GM18951 (cell line): ENCODE data around the gene TTYH2.

ENCODE experiments used
- POLR2A ChIP-seq: IDR thresholded peaks from 4 replicates; pipeline ENCODE4 v1.6.1; 2011; ENCODE audit warnings: mild to moderate bottlenecking; ENCODE audit not compliant: insufficient read length, insufficient read depth; ENCODE audit errors: extremely low read depth
- in situ Hi-C: fragments of 300-500 bp; cut with MboI; formaldehyde crosslinking; loops from one replicate; pipeline ENCODE4 v1.12.0; 2022; ENCODE audit warnings: low sequenced_read_pairs, mixed read lengths, inconsistent platforms; ENCODE audit not compliant: unreplicated experiment

The TTYH2 gene

DNA sequence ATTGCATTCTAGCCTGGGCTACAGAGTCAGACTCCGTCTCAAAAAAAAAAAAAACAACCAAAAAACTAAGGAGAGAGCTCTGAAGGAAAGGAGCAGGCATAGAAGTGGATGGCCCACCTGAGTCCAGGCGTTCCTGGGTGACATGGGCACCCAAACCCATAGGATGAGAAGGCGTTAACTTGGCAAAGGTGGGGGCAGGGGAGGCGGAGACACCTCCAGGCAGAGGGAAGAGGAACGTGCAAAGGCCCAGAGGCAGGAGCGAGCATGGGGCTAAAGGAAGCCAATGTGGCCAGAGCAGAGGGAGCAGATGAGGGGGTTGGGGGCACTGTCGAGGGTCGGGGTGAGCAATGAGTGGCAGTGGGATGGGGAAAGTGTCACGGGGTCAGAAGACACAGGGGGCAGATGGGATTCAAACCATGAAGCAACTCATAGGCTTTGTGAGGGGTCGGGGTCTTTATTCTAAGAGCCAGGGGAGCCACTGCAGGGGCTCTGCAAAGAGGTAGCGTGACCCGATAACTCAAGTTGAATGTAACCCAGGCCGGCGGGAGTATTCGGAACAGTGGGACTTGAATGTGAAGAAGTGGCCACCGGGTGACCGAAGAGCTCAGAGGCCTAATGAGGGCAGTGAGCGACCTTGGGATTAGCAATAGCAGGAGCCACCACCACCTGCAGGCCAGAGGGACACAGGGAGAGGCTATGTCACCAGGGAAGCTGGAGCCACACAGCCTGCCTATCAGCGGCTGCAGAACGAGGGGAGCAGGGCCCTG is 11.8 kb downstream of the TTYH2 start:
- no peak for TF ChIP-seq POLR2A
- in situ Hi-C loops: no loop called here

DNA sequence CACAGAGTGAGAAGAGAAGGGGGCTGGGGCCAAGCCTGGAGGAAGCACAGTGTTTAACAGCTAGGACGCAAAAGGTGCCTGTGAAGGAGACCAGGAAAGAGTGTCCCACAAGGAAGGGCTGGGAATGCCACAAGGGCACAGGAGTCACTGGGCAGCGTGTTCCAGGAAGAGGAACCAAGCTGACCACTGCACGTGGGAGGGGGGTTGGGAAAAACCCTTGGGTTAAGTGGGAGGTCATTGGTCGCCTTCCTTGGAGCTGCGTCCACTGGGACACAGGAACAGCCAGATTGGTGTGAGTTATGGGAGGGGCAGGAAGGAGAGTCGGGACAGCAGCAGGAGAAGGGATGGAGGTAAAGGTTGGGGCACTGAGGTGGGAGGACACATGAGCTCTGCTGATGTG is 12.9 kb downstream of the TTYH2 start:
- TF ChIP-seq POLR2A: no peak
- in situ Hi-C loops: no loop called here

DNA sequence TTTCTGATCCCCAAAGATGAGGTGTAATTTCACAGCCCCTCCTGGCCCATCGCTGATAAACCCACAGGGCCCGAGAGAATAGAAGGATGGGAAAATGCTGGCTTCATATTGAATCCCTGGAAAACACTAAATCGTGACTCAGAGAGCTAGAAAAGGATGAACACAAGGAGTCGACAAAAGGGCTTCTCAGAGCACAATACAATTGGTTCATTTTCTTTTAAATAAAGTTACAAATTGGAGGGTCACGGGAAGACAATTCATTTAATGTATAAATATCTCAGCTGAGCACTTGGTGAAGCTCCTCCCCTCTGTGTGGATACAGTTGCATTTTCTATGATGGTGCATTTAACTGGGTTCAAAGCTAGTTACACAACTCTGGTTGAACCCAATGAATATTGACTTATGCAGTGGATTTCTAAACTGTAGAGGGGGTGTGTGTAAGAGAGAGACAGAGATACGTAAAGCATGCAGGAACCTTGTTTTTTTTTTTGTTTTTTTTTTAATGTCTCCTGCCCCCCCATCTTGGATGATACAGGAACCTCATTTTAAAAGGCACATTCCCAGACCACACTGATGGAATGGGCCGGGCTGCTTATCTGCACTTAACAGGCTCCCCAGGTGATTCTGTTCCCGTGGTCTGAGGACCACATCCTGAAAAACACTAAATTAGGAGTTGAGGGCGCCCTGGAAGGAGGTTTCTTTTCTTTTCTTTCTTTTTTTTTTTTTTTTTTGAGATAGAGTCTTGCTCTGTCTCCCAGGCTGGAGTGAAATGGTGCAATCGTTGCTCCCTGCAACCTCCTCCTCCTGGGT is 14.1 kb downstream of the TTYH2 start:
- TF ChIP-seq POLR2A: no peak
- in situ Hi-C loops: no loop called here

DNA sequence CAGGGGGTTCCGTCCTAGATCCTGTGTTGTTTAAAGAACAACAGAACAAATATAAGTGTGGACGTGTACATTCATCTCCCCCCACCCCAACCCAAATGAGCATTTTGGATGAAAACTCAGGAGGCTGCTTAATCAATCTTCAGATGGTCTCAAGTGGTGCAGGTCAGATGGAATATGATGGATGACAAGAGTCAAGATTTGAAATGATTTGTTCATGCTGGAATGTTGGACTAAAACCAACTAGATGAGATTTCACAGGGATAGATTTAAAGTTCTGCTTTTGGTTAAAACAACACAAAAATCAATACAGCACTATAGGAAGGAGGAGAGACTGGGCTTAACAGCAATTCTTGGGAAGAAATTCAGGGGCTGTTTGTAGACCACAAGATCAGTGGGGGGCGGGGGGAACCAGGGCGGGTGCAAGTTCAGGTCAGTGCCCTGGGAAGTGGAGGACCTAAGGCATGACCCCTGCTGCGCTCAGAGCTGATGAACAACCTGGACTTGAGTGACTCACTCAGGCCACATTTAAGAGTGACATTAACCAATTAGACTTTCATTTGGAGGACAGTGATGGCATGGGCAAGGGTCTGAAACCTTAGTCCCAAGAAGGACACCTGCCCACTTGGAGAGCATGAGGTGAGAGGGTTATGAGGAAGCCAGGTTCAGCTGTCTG is 15.1 kb downstream of the TTYH2 start:
- in situ Hi-C loops: no loop called here
- TF ChIP-seq POLR2A: no peak

DNA sequence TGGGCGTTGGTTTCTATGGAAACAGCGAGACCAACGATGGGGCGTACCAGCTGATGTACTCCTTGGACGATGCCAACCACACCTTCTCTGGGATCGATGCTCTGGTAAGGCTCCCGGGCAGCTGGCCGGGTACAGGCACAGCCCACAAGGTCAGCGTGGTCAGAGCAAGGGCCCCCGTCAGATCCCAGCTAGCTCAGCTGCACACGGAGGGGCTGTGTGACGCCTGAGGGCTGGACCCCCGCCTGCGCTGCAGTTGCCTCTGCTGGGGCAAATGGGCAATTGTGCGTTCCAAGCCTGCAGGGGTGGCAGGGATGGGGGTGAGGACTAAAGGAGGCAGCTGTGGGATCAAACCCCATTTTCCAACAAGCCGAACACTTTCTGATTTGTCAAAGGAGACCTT is 17.5 kb downstream of the TTYH2 start:
- TF ChIP-seq POLR2A: no peak
- in situ Hi-C loops: no loop called here

DNA sequence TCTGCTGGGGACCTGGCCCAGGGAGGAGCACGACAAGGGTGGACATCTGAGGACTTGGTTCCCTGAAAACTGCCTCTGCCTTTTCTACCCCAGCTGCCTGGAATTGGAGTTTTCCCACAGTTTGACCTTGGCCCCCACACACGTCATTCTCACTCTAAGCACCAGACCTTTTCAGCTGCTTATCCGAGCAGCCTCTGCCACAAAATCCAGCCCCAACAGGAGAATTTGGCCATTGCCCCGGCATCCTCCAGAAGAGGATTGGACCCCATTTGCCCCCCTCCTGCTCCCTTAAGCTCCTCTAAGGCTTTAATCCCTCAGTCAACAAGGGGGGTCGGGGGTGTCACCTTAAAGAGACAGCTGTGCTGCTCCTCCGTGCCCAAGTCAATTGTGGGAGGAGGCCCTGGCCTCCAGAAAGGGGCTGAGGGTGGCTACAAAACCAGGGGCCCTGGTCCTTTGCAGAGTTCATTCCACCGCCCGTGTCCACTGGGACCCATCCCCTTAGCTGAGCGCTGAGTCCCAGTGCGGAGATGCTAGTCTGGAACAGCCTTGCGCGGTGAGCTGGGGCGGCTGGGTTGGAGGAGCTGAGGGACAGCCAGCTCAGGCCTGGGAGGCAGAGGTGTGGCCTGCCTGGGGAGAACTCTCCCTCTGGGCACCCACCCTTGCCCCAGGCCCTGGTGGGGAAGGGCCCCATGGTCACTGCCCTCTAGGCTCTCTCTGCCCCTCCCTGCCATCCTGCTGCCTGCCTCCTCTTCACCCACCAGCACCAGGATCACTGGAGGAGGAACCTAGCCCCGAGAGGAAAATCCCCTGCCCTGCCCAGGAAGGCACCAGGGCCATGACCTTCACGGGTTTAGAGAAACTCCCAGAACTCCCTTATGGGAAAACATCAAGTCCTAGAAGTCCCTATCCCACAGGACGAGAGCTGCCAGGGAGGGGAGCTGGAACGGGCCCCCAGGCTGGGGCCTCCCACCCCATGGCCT is 18.8 kb downstream of the TTYH2 start:
- in situ Hi-C loops: no loop called here
- TF ChIP-seq POLR2A: no peak

DNA sequence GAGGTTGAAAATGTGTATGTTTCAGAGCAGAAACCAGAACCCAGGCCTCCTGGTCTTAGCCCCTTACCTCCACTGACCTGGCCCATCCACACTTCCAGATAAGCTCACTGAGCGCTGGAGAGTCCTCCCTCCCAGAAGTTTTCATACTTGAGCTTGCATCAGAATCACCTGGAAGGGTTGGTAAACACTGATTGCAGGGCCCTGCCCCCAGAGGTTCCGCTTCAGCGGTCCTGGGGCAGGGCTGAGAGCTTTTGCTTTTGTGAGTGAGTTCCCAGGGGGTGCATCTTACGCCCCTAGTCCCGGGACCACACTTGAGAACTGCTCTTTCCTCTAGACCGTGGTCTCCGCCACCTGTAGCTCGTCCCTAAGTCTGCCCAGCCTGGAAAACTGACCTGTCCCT is 20.6 kb downstream of the TTYH2 start:
- in situ Hi-C loops: no loop called here

DNA sequence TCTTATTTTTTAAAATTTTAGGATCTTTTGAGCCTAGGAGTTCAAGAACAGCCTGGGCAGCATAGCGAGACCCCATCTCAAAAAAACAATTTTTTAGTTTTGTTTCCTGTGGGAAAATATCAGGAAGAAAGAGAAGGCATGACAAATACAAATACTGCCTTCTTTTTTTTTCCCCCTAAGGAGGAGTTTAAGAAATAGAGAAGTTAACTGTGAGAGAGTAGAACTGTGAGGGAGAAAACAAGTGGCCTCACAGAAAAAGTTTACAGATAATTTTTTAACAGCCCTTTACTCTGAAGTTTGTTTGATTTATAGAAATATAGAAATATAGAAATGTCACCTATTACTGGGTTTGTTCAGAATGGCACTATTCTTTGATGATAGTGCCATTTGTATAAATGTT is 21.1 kb downstream of the TTYH2 start:
- in situ Hi-C loops: no loop called here
- TF ChIP-seq POLR2A: no peak

More for the DNA sequence above, 20.6 kb downstream of the TTYH2 start:
- no peak for TF ChIP-seq POLR2A

DNA sequence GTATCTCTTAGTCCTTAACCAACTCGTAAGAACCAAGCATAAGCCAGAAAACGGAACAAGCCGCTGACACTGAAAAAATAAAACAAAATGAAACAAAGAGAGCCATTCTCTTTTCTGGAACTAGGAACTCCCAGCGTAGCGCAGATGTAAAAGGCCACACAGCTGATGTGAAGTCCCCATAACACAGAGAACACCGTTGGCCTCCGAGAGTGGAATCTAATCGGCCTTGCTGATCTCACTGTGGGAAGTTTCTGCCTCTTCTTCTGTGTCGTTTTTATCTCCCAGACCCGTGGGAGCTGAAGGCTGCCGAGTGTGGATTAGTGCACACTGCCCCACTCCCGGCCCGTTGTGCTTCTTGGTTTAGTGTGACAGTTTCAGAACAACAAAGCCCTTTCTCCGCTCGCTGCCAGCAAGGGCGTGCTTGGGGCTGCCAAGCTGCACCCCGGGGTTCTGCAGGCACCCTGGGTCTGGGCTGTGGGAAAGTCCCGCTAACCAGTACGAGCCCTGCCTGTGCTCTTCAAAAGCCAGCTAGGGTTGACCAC is 21.7 kb downstream of the TTYH2 start:
- in situ Hi-C loops: no loop called here
- no peak for TF ChIP-seq POLR2A

DNA sequence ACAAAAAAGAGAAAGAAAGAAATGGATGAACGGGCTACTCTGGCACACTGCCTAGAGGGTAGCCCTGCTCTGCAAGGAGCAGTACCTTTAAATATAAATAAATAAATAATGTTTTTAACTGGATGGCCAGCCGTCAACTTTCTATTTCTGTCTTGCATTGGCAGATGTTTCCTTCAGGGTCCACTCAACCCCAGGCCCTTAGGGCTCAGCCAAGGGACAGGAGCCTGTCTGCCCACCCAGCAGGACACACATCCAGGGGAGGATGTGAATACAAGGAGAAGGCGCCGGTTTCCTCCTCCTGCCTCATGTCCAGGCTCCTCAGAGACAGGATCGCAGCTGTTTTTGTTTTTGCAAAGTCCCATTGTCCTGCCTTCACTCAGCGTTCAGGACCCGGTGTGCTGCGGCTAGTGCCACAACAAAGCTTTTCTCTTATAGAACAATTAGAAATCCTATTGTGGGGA is 22.6 kb downstream of the TTYH2 start:
- in situ Hi-C loops: no loop called here
- no peak for TF ChIP-seq POLR2A

DNA sequence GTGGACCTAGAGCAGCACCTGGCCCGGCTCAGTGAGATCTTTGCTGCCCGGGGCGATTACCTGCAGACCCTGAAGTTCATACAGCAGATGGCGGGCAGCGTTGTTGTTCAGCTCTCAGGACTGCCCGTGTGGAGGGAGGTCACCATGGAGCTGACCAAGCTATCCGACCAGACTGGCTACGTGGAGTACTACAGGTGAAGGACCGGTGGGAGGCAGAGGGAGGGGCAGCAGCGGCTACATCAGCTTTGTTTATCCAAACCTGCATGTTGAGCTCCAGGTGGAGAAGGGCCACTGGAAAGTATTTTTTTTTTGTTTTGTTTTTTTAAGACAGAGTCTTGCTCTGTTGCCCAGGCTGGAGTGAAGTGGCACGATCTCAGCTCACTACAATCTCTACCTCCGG is 23.9 kb downstream of the TTYH2 start:
- TF ChIP-seq POLR2A: no peak
- in situ Hi-C loops: no loop called here

DNA sequence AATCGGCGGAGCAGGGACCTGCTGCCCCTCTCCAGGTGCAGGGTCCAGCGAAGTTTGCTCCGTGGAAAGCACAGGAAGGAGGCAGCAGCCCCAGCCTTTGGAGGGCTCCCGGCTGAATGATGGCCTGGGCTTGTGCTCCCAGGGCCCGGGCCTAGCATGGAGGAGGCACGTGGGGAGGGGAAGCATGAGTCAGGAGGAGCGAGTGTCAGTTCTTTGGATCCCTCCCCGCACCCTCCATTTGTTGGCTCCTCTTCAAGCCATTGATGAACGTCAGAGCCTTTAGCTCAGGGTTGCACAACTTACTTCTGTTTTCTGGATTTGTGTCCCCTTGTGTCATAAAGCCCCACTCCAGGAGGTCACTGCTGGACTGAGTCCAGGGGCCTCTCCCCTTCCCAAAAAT is 25.8 kb downstream of the TTYH2 start:
- no peak for TF ChIP-seq POLR2A
- in situ Hi-C loops: no loop called here
